Colonic mucosa (tissue), 4 donors: ENCODE results near the gene FADS3. TPM values are rescaled to one million over a fixed set of nuclear protein-coding genes. Genes with fewer than 3 reads are reported as not detected.

Experiments used
- DNase-seq: peaks from one replicate; pipeline ENCODE4 v3.0.0-alpha.2; 2020
- H3K27ac ChIP-seq: fragments of 200-600 bp; one replicate; pipeline ENCODE4 v1.8.0; 2021
- H3K27me3 ChIP-seq: fragments of 200-600 bp; one replicate; pipeline ENCODE4 v1.8.0; 2021
- H3K36me3 ChIP-seq: fragments of 200-600 bp; one replicate; pipeline ENCODE4 v1.8.0; 2021
- H3K4me1 ChIP-seq: fragments of 200-600 bp; one replicate; pipeline ENCODE4 v1.8.0; 2021; ENCODE audit warnings: mild to moderate bottlenecking
- H3K4me3 ChIP-seq: fragments of 200-600 bp; one replicate; pipeline ENCODE4 v1.8.0; 2021
- H3K9ac ChIP-seq, 2 donors: one replicate each; pipeline ENCODE4 v1.7.0; 2013; ENCODE audit warnings: control low read depth in 2 of 2, low read depth in 2 of 2, low read length in 2 of 2
- H3K9me3 ChIP-seq: fragments of 200-600 bp; one replicate; pipeline ENCODE4 v1.8.0; 2021
- intact Hi-C: fragments of 100-400 bp; cut with DNase I; formaldehyde crosslinking; loops from one replicate; pipeline ENCODE4 v1.14.1; 2022
- total RNA-seq, 2 donors: library from RNA; stranded (reverse); fragmentation: NEBNext Ultra II Directional in 1 of 2; extraction: Animal tissue kit (Norgen Biotek cat#: 25700) in 1 of 2; gene quantifications; one replicate each; pipeline ENCODE4 v1.2.1, GENCODE V29; 2021
- TF ChIP-seq, protein P1 (sequence below): fragments of 200-600 bp; IDR thresholded peaks from one replicate; pipeline ENCODE4 v1.8.0; 2022; ENCODE audit warnings: antibody characterized with exemption, mild to moderate bottlenecking
- donor health status: healthy.
- donor health status: DM: no; HTN: no; CAD: no.
- donor health status: DM: no; HTN: no; CAD: no.

The FADS3 gene
- total RNA-seq, 2 donors from 2014 or later, result 10.4 to 13.3 TPM

- Histone ChIP-seq H3K9me3 (no peaks in the 10 kb centered on the region), H3K27ac (no peak overlapping the region), H3K4me1 (no peaks in the 10 kb centered on the region), H3K9ac (no peak overlapping the region), H3K36me3 (no peaks in the 10 kb centered on the region), H3K27me3 (no peaks in the 10 kb centered on the region), H3K4me3 (no peak overlapping the region)
- intact Hi-C loops, result loop anchor here (5.0 kb wide), 1 partner anchor 100 kb away; no protein-coding TSS in a partner anchor
- TF ChIP-seq, protein P1, sequence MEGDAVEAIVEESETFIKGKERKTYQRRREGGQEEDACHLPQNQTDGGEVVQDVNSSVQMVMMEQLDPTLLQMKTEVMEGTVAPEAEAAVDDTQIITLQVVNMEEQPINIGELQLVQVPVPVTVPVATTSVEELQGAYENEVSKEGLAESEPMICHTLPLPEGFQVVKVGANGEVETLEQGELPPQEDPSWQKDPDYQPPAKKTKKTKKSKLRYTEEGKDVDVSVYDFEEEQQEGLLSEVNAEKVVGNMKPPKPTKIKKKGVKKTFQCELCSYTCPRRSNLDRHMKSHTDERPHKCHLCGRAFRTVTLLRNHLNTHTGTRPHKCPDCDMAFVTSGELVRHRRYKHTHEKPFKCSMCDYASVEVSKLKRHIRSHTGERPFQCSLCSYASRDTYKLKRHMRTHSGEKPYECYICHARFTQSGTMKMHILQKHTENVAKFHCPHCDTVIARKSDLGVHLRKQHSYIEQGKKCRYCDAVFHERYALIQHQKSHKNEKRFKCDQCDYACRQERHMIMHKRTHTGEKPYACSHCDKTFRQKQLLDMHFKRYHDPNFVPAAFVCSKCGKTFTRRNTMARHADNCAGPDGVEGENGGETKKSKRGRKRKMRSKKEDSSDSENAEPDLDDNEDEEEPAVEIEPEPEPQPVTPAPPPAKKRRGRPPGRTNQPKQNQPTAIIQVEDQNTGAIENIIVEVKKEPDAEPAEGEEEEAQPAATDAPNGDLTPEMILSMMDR, result no peak
- DNase-seq, result no peak
Measured at GRCh38 chr11:61896665-61897386, 5.5 kb upstream of the FADS3 start.

GRCh38 chr11:61895718-61896059 lies 4.3 kb upstream of the FADS3 start:
- Histone ChIP-seq H3K27me3 (no peaks in the 10 kb centered on the region), H3K9ac (no peak overlapping the region), H3K4me1 (peaks cover 1% of the 10 kb centered on the region), H3K4me3 (no peak overlapping the region), H3K9me3 (no peaks in the 10 kb centered on the region), H3K27ac (no peak overlapping the region), H3K36me3 (no peaks in the 10 kb centered on the region)
- intact Hi-C loops, result loop anchor here (5.0 kb wide), 1 partner anchor 98 kb away; no protein-coding TSS in a partner anchor
- TF ChIP-seq, protein P1, result no peak
- DNase-seq, result no peak

DNA sequence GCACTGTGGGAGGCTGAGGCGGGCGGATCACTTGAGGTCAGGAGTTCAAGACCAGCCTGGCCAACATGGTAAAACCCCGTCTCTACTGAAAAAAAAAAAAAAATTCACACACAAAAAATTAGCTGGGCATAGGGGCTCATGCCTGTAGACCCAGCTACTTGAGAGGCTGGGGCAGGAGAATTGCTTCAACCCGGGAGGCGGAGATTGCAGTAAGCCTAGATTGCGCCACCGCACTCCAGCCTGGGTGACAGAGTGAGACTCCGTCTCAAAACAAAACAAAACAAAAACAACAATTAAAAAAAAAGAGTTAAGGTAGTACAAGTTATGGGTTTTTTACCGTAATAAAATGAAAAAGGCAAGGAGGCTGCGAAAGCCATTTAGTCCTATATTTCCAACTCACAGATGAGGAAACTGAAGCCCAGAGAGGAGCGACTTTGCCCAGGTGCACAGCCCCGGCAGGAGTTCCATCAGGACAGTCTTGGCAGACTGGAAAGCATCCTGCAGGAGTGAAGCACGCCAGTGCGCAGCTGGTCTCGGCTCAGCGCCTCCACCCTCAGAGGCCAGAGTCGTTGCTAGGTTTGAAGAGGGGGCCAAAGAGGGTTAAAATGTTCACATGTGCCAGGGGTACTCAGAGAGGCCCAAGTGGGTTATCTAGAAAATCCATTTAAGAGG lies 3.8 kb upstream of the FADS3 start:
- TF ChIP-seq, protein P1, result no peak
- intact Hi-C loops, result loop anchor here (5.0 kb wide), 1 partner anchor 98 kb away; no protein-coding TSS in a partner anchor
- no peaks in the 10 kb centered on the region for H3K27me3 ChIP-seq
- peaks cover 6% of the 10 kb centered on the region for H3K4me1 ChIP-seq
- no peak for DNase-seq
- H3K9me3 ChIP-seq, result no peaks in the 10 kb centered on the region
- no peak overlapping the region for H3K4me3 ChIP-seq
- H3K36me3 ChIP-seq, result no peaks in the 10 kb centered on the region
- H3K27ac ChIP-seq, result no peak overlapping the region
- no peak overlapping the region for H3K9ac ChIP-seq

GRCh38 chr11:61893981-61894380 lies 2.6 kb upstream of the FADS3 start:
- Histone ChIP-seq H3K4me3 (no peak overlapping the region), H3K9ac (no peak overlapping the region), H3K9me3 (no peaks in the 10 kb centered on the region), H3K27ac (no peak overlapping the region), H3K36me3 (no peaks in the 10 kb centered on the region), H3K4me1 (peaks cover 6% of the 10 kb centered on the region), H3K27me3 (no peaks in the 10 kb centered on the region)
- TF ChIP-seq, protein P1, result no peak
- intact Hi-C loops, result no loop called here
- no peak for DNase-seq

- intact Hi-C loops, result no loop called here
- H3K27ac ChIP-seq, result peak overlapping the region; percentile 53
- no peak for DNase-seq
- peaks cover 6% of the 10 kb centered on the region for H3K4me1 ChIP-seq
- H3K4me3 ChIP-seq, result peak overlapping the region; percentile 51
- TF ChIP-seq, protein P1, result no peak
- H3K36me3 ChIP-seq, result no peaks in the 10 kb centered on the region
- no peaks in the 10 kb centered on the region for H3K9me3 ChIP-seq
- no peak overlapping the region for H3K9ac ChIP-seq
- no peaks in the 10 kb centered on the region for H3K27me3 ChIP-seq
Measured at GRCh38 chr11:61892085-61892370, 683 bp upstream of the FADS3 start.
